Thyroid gland (tissue), 4 donors: ENCODE data around the gene BMP4.

ENCODE experiments used
- POLR2A ChIP-seq, 2 donors: fragments of 450-650 bp; IDR thresholded peaks; one replicate each; pipeline ENCODE4 v1.6.1; 2017; ENCODE audit warnings: antibody characterized with exemption in 2 of 2, mild to moderate bottlenecking in 2 of 2, moderate library complexity in 1 of 2
- TF ChIP-seq, protein P1 (sequence below), 6 experiments: fragments of 200-600 bp in 3 of 6; fragments of 450-650 bp in 3 of 6; sonication (generic) in 3 of 6; IDR thresholded peaks; one replicate each; pipeline ENCODE4 v1.5.1; 2016 to 2019; ENCODE audit warnings: antibody characterized with exemption in 6 of 6, mild to moderate bottlenecking in 2 of 6, inconsistent platforms in 1 of 6, moderate library complexity in 1 of 6

DNA sequence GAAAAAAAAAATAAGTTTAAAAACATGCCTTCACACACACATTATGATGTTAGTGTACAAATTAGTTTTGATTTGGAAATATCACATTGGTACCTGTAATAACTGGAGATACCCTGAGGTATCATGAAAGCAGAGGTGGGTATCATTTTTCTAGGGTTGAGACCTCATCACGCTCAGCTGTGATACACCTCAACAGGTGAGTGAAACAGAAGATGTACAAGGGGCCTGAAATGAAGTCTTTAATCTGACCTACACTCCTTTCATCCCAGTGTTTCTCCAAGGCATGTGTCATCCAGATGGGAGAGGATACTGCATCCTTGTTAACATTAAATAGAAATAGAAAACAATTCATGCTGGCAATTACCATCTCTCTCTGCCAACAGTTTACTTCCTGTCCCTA lies 7.4 kb downstream of the BMP4 start:
- no peak for TF ChIP-seq POLR2A (IDR thresholded peaks at IDR 0.05)
- TF ChIP-seq, protein P1, sequence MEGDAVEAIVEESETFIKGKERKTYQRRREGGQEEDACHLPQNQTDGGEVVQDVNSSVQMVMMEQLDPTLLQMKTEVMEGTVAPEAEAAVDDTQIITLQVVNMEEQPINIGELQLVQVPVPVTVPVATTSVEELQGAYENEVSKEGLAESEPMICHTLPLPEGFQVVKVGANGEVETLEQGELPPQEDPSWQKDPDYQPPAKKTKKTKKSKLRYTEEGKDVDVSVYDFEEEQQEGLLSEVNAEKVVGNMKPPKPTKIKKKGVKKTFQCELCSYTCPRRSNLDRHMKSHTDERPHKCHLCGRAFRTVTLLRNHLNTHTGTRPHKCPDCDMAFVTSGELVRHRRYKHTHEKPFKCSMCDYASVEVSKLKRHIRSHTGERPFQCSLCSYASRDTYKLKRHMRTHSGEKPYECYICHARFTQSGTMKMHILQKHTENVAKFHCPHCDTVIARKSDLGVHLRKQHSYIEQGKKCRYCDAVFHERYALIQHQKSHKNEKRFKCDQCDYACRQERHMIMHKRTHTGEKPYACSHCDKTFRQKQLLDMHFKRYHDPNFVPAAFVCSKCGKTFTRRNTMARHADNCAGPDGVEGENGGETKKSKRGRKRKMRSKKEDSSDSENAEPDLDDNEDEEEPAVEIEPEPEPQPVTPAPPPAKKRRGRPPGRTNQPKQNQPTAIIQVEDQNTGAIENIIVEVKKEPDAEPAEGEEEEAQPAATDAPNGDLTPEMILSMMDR (IDR thresholded peaks at IDR 0.05): no peak
